ENCODE results near the gene SEC31A. TPM values are rescaled to one million over a fixed set of nuclear protein-coding genes. Genes with fewer than 3 reads are reported as not detected.

SEC31A gene
- total RNA-seq, 1 donor from 2014 or later: 308 TPM

- Mint-ChIP-seq H3K27ac (no peak overlapping the region), H3K9me3 (no peaks in the 10 kb centered on the region), H3K4me3 (no peak overlapping the region), H3K36me3 (peaks cover 3% of the 10 kb centered on the region), H3K27me3 (ENCODE audit: low read depth) (peaks cover 13% of the 10 kb centered on the region), H3K4me1 (peaks cover 4% of the 10 kb centered on the region)
- TF ChIP-seq CTCF (IDR thresholded peaks at IDR 0.05; ENCODE audit: unreplicated experiment): no peak
- no peak for DNase-seq (ENCODE audit: low spot score in 2 of 2, unreplicated experiment in 2 of 2)
Observed at GRCh38 chr4:82791179-82791578, 99.8 kb downstream of the SEC31A start.

GRCh38 chr4:82790060-82790660, 100.8 kb downstream of the SEC31A start:
- no peak for TF ChIP-seq CTCF (IDR thresholded peaks at IDR 0.05; ENCODE audit: unreplicated experiment)
- H3K4me3 Mint-ChIP-seq: no peak overlapping the region
- H3K36me3 Mint-ChIP-seq: peaks cover 3% of the 10 kb centered on the region
- DNase-seq (ENCODE audit: low spot score in 2 of 2, unreplicated experiment in 2 of 2): no peak
- no peaks in the 10 kb centered on the region for H3K9me3 Mint-ChIP-seq
- H3K27me3 Mint-ChIP-seq (ENCODE audit: low read depth): peaks cover 8% of the 10 kb centered on the region
- H3K4me1 Mint-ChIP-seq: peaks cover 13% of the 10 kb centered on the region
- H3K27ac Mint-ChIP-seq: no peak overlapping the region

GRCh38 chr4:82789025-82789776, 101.8 kb downstream of the SEC31A start:
- Mint-ChIP-seq H3K9me3 (no peaks in the 10 kb centered on the region), H3K27me3 (ENCODE audit: low read depth) (peaks cover 4% of the 10 kb centered on the region), H3K4me3 (no peak overlapping the region), H3K36me3 (no peaks in the 10 kb centered on the region), H3K27ac (no peak overlapping the region), H3K4me1 (peaks cover 21% of the 10 kb centered on the region)
- DNase-seq (ENCODE audit: low spot score in 2 of 2, unreplicated experiment in 2 of 2): no peak
- TF ChIP-seq CTCF (IDR thresholded peaks at IDR 0.05; ENCODE audit: unreplicated experiment): no peak

GRCh38 chr4:82787342-82787741, 103.6 kb downstream of the SEC31A start:
- Mint-ChIP-seq H3K36me3 (no peaks in the 10 kb centered on the region), H3K4me3 (no peak overlapping the region), H3K27me3 (ENCODE audit: low read depth) (no peaks in the 10 kb centered on the region), H3K4me1 (peaks cover 30% of the 10 kb centered on the region), H3K9me3 (no peaks in the 10 kb centered on the region), H3K27ac (no peak overlapping the region)
- TF ChIP-seq CTCF (IDR thresholded peaks at IDR 0.05; ENCODE audit: unreplicated experiment): no peak
- no peak for DNase-seq (ENCODE audit: low spot score in 2 of 2, unreplicated experiment in 2 of 2)

- H3K27me3 Mint-ChIP-seq (ENCODE audit: low read depth): no peaks in the 10 kb centered on the region
- H3K4me1 Mint-ChIP-seq: peaks cover 34% of the 10 kb centered on the region
- no peaks in the 10 kb centered on the region for H3K9me3 Mint-ChIP-seq
- H3K27ac Mint-ChIP-seq: no peak overlapping the region
- H3K4me3 Mint-ChIP-seq: no peak overlapping the region
- TF ChIP-seq CTCF (IDR thresholded peaks at IDR 0.05; ENCODE audit: unreplicated experiment): no peak
- DNase-seq (ENCODE audit: low spot score in 2 of 2, unreplicated experiment in 2 of 2): no peak
- H3K36me3 Mint-ChIP-seq: no peaks in the 10 kb centered on the region
Observed at GRCh38 chr4:82786828-82787227, 104.1 kb downstream of the SEC31A start.

All from mesothelial cell of epicardium (in vitro differentiated cells).